GM19397 (cell line): ENCODE measurements around the gene CDYL2.

Experiments used
- ATAC-seq: cut with Tn5 transposase; IDR thresholded peaks from one replicate; pipeline ENCODE4 v1.9.1; 2021; ENCODE audit warnings: mild to moderate bottlenecking, moderate library complexity; ENCODE audit not compliant: unreplicated experiment

CDYL2 gene

DNA sequence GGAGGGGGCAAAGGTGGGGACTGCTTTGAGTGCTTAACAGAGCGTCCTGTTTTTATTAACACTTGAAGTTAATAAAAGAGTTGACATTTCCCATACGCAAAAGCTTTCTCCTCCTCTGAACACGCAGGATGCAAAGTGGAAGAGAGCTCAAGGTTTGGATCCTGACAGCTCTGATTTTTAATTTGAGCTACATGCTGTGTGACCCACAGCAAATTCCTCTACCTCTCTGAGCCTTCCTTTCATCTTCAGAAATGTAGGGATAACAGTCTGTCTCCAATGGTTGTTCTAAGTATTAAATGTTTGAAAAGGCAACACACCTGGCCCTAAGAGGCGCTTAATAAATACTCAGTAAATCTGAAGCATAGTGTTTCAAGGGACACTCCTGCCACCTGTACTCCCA lies 93.0 kb downstream of the CDYL2 start:
- no peak for ATAC-seq

GRCh38 chr16:80710918-80711317 lies 93.5 kb downstream of the CDYL2 start:
- no peak for ATAC-seq

DNA sequence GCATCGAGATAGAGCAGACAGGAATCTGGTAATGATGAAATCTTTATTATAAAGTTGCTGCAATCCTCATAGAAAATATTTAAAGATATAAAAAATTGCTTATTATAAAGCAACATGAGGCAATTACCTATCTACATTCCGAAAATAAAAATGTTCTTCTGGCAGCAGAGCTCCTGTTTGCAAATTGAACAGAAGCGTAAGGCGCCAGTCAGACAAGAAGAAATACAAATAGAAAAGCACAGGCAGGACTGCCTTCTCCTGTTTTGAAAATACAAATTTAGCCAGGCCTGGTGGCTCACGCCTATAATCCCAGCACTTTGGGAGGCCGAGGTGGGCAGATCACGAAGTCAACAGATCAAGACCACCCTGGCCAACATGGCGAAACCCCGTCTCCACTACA lies 95.6 kb downstream of the CDYL2 start:
- ATAC-seq = no peak

GRCh38 chr16:80707686-80708085 lies 96.7 kb downstream of the CDYL2 start:
- ATAC-seq = no peak

DNA sequence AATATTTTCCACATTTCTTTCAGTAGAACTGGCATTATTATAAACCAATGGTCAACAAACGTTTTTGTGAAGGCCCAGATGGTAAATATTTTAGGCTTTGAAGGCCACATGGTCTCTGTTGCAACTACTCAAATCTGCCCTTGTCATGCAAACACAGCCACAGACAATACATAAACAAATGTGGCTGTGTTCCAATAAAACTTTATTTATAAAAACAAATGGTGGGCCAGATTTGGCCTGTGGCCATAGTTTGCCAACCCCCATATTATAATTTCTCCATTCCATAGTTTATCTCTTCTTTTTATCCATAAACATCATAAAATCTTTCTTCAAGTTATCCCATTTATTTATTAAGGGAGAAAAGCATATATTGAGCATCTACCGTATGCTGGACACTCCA lies 98.8 kb downstream of the CDYL2 start:
- no peak for ATAC-seq

DNA sequence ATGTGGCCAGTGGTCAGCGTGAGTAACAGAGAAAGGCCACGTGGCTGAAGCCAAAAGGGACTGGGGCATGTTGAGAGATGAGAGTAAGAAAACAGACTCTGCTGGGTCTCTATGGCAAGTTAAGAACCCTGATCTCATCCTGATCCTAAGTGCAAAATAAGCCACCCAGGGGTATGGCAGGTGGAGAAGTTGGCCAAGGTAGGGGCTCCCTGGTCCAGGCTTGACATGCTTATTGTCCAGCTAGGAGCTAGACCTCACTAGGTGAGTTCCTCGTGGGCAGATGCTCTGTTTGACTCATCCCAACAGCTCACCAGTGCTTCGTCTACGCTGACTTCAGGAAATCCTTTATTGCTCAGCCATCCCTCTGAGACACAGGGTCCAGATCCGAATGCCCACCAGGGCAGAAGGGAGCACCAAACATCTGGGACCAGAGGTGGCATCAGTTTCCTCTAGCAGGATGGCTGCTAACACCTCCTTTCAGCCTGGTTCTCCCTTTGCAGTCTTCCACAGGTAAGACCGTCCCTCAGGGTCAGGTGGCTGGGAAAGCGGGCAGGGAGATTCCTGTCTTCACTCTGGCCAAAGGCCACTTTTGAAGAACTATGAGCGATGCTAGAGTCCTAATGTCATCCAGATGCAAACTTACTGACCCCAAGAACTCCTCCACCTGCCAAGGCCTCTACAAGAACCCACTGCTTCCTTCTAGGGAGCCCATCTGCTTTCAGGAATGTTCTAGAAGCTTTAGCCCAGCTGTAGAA lies 99.5 kb downstream of the CDYL2 start:
- no peak for ATAC-seq

GRCh38 chr16:80703131-80704071 lies 101.0 kb downstream of the CDYL2 start:
- ATAC-seq = no peak

- ATAC-seq = no peak
Observed at GRCh38 chr16:80702696-80703095, 101.7 kb downstream of the CDYL2 start.

- ATAC-seq = no peak
Observed at GRCh38 chr16:80700558-80700957, 103.8 kb downstream of the CDYL2 start.

DNA sequence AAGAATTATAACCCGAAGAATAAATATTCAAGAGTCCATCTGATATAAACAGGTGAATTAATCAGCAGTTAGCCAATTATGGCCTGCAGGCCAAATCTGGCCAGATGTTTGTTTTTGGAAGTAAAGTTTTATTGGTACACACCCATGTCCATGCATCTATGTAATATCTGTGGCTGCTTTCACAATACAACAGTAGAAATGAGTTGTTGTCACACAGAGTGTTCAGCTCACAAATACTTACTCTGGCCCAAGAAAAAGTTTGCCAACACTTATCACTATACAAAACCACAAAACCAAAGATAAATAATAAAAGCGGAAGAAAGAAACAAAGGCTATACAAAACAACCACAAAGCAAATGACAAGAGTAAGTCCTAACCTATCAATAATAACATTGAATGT lies 109.4 kb downstream of the CDYL2 start:
- ATAC-seq = no peak

DNA sequence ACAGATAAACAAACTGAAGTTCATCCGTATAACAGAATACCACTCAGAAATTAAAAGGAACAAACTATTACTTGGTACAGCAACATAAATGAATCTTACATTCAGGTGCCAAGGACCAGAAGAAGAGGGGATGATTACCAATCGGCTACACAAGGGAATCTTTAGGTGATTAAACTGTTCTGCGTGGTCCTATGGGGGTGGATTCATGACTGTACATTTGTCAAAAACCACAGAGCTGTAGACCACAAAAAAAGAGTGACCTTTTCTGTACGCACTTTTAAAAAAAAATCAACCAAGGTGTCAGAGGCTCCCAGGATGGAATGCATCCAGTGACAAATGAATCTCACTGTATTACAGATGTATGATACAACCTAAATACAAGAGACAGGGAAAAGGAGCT lies 110.8 kb downstream of the CDYL2 start:
- ATAC-seq = no peak

- ATAC-seq = no peak
Observed at GRCh38 chr16:80692270-80692669, 112.1 kb downstream of the CDYL2 start.

DNA sequence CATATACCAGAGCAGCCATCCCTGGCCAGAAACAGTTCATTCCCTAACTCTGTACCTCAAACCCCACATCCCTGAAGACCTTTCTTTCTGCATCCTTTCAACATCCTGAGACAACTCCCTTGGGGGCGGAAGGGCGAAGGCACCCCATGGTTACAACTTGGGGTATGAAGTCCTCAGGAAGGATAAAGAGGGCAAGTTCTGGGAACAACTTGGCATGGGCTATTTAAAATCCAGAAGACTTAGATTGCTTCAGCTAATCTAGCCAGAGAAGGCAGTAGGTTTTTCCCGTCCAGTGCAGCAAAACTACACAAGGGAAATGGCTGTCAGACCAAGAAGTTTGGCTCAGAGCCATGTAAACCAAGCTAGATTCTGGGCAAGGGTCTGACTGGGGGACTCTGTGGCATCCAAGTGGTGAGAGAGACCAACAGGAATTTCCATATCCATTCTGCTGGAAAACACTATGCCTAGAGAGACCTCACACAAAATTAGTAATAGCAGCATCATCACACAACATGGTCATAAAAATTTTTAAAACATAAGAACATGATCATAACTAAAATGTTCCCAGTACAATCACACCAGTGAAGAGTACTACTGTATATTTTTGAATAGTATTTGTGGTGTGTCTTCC lies 113.2 kb downstream of the CDYL2 start:
- no peak for ATAC-seq

- ATAC-seq = no peak
Observed at GRCh38 chr16:80689487-80689886, 114.9 kb downstream of the CDYL2 start.

GRCh38 chr16:80687606-80688005 lies 116.8 kb downstream of the CDYL2 start:
- no peak for ATAC-seq

GRCh38 chr16:80684906-80685305 lies 119.5 kb downstream of the CDYL2 start:
- ATAC-seq = no peak

DNA sequence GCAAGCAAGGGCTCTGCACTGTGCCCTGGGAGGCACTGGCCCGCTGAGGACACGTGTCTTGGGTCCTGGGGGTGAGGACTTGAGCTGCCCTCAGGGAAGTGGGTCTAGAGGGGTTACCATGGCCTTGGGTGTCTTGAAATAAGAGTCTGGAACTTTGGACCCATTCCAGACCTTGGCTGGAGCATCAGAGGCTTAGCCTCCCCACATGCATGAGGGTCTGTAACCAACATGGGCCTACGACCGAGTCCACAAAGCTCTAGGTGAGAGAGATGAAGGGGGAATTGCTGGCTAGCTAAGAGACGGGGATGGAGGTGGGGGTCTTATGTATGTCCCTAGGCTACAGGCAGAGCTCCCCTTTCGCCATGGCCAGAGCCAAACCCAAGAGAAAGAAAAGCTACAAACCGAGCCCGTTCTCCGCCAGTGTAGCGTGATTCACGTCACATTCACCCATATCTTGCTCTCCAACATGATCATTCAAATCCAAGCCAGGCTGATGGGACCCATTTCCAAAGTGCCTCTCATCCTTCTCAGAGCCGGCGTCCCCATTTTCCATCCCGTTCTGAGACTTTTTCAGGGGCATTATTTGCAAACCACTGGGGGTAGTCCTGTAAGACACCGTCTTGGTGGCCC lies 120.1 kb downstream of the CDYL2 start:
- ATAC-seq = no peak

- no peak for ATAC-seq
Observed at GRCh38 chr16:80683646-80684045, 120.8 kb downstream of the CDYL2 start.

DNA sequence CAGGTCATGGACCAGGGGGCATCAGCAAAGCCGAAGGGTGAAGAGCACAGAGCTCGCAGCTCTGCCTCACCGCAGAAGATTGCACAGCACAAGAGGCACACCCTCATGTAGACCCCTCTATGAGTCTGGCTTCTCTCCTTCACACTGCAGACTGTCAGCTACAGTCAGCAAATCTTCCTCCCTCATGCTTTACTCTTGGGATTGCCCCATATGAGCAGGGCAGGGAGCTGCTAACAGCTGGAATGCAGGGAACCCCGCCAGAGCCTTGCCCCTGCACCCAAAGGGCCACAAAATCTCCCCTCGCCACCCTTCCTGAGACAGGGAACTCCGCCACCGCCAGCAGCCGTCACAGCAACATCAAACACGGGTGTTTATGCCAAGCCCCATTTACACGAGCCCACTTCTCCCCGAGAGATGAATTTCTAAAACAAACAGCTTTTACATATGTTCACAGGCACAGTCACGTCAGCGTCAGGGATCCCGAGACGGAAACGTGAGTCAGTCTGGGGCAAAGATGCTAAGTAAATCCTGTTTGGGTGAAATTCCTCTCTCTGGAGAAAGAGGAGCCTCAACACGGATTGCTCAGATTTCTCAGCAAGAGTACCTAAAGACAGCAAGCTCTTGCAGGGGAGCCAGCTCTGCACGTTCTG lies 121.9 kb downstream of the CDYL2 start:
- no peak for ATAC-seq

- no peak for ATAC-seq
Observed at GRCh38 chr16:80681436-80681835, 123.0 kb downstream of the CDYL2 start.

GRCh38 chr16:80680839-80681238 lies 123.6 kb downstream of the CDYL2 start:
- ATAC-seq = no peak
